ENCODE results near the gene KCNMB2.
"Not testable (repeated sequence)": the region's sequence is repeated elsewhere in the genome, so short reads cannot be mapped to it uniquely, and the experiment has no call there.

KCNMB2 gene

GRCh38 chr3:178520451-178520850 lies 15.8 kb upstream of the KCNMB2 start:
- DNase-seq = peak; percentile 47

- no peak for DNase-seq
Measured at GRCh38 chr3:178522200-178523052, 13.8 kb upstream of the KCNMB2 start.

DNA sequence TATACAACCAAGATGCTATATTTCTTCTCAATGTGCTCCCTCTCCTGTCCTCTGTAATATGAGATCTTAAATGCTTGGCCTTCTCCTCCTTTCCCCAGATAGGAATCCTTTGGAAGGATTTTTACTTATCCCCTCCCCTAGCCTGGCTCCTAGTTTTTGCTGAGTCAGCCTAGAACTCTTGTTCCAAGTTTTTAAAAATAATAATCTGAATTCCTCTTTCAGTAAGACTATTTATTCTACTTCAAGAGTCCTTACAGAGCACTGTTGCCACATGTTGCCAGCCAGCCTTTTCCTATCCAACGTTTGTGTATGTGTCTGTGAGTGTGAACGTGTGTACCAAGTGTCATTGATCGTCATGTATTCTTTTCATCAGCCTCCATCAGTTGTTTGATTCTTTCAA lies 11.0 kb upstream of the KCNMB2 start:
- peak; percentile 59 for DNase-seq

DNA sequence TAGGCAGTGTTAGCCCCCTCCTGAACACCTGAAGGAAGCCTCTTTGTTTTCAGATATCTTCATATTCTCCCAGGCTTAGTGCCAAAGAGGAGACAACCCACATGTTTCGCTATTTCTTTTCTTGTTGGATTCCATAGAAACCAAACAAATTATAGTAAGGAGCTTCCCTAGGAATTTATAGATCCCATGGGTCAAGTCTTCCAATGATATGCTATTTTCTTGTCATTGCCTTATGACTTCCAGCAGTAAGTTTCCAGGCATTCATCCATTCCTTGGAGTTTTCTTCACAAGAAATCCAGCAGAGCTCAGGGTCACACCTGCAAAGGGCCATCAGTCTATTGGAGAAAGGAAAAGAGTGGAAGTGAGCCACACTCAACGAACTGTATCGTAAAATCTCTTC lies 9.9 kb upstream of the KCNMB2 start:
- DNase-seq = no peak

GRCh38 chr3:178527981-178528380 lies 8.3 kb upstream of the KCNMB2 start:
- DNase-seq = no peak

DNA sequence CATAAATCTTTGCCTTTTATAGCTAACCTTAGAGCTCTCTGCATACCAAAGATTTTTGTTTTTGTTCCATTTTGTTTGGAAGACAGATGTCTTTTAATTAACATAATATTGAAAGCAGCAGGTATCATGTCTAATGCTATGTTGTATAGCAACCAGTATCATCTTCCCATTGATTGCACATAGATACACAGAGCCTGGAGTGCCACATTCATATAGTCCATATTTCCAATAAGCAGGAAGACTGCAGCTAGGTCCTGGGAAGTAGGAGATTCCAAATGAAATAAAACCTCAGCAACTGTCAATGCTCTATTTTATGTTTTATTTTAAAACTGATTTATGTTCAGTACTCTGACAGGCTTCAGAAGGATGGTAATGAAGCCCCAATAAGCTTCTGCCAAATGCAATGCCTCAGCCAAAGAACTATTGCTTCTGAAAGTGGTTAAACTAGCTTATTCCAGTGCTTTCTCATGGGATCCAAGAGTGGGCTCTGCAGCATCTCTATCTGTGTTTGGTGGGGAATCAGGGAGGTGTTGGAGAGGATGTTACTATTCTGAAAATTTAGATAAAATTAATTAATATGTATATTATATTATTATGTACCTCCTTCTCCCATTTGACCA lies 6.5 kb upstream of the KCNMB2 start:
- DNase-seq = no peak

DNA sequence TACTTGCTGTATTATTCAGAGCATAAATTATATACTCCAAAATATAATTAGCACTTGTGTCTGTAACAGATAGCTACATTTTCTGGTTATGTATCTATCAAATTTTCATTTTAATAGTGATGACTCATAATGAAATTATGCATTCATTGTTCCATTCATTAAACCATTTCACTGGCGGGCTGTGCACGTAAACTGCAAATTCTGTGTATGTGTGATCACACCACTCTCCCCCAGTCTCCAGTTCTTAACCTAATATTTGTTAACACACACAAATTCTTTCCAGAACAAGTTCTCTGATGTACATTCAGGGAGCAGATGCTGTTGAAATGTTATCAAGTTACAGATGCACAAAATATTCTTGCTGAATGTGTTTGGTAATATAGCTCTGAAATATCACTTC lies 3.8 kb upstream of the KCNMB2 start:
- peak; percentile 33 for DNase-seq

GRCh38 chr3:178537122-178537705 lies 978 bp downstream of the KCNMB2 start:
- no peak for DNase-seq

DNA sequence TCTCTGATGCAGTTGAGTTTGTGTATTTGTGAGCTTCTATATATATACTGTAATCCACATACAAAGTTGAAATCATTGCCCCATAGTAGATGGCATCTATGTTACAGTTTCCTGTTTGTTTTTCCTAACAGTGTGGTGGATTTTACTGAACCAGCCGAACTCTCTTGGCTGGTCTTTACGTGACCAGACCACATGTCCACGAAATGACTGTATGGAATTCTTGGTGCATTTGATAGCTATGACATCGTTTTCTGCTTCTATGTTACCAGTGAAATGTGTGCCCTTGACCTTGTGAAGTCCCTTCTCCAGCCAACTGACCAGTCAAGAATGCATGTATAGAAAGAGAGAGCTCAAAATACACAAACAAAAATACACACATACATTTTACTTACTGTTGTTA lies 1.8 kb downstream of the KCNMB2 start:
- DNase-seq = peak; percentile 15

DNA sequence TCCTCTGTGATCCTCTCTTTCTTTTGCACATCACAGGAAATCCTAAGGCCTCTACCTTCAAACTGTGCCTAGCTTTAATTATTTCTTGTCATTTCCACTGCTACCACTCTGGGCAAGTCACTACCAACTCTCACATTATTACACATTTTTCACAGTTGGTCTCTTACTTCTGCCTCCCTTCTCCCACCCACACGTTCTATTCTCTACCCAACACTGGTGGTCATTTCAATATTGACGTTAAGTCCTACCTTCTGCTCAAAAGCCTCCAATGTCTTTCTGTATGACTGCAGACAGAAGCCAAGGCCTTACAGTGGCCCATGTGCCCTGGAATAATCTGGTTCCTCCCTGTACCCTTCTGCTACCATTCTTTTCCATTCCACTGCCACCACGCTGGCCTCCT lies 3.9 kb downstream of the KCNMB2 start:
- no peak for DNase-seq

DNA sequence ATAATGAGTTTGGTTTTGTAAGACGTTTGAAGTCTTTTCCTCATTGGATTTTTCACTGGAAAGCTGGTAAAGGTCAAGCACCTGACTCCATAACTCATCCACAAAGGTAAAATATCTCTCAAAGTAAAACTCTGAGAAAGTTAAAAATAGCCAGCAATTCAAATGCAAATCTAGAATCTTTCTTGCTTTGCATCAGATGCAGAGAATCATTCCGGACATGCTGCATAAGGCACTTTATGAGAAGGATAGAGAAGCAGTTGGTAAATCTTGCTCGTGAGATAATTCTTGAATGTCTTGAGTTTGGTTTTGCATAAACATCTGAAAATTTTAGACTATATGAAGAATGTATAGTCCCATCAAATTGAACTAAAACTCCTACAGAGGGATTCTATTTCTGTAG lies 9.1 kb downstream of the KCNMB2 start:
- DNase-seq = no peak

GRCh38 chr3:178546079-178546478 lies 9.8 kb downstream of the KCNMB2 start:
- DNase-seq = no peak

GRCh38 chr3:178549426-178549825 lies 13.2 kb downstream of the KCNMB2 start:
- DNase-seq = not testable (repeated sequence)

GRCh38 chr3:178551916-178552321 lies 15.7 kb downstream of the KCNMB2 start:
- no peak for DNase-seq

DNA sequence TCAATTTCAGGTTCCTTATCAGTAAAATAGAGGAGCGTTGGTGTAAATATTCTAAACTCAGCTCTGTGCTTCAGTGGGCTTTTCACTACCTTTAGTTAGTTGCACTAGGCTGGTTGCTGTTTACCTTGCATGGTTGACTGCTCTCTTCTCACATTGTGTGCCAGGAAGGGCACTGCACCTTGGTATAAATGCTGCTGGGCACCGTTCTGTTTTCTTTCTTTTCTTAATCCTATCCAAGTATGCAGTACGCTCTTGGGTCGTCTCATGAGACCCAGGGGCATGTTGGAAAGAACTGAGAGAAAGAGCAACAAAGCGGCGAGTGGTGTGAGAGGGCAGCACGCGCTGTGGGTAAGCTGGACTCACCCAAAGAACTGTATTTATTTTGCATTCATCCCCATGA lies 22.4 kb downstream of the KCNMB2 start:
- DNase-seq = no peak

DNA sequence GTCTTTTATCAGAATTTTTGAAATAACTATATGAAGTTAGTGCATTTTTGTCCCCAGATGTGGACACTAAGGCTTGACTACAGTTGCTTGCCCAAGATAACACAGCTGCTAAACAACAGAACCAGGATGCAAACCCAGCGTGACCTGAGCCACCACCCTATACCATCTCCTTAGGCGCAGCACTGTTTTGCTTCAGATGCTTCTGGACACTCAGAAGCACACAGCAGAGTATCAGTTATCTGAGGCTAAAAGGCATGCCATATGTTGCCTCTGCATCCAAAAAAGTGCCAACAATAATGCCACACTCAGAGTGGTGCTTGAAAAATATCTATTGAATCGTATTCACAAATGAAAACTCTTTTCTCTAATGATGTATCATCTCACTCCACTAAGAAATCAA lies 24.5 kb downstream of the KCNMB2 start:
- no peak for DNase-seq

DNA sequence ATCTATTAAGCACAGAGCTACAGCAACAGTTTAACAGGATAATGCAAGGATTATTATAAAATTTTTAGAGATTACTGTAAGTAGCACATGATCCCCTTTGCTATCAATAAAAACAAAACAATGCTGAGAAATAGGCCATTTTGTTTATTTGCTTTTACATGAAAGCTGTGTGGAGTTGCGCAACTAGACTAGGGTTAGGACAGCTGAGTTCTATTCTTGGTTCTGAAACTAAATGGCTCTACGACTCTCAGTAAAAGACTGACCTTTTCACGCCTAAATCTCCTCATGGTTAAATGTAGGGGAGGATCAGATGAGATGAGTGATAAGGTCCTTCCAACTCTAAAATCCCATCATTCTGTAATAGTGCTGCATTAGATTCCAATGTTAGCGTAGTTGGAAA lies 25.0 kb downstream of the KCNMB2 start:
- DNase-seq = no peak

DNA sequence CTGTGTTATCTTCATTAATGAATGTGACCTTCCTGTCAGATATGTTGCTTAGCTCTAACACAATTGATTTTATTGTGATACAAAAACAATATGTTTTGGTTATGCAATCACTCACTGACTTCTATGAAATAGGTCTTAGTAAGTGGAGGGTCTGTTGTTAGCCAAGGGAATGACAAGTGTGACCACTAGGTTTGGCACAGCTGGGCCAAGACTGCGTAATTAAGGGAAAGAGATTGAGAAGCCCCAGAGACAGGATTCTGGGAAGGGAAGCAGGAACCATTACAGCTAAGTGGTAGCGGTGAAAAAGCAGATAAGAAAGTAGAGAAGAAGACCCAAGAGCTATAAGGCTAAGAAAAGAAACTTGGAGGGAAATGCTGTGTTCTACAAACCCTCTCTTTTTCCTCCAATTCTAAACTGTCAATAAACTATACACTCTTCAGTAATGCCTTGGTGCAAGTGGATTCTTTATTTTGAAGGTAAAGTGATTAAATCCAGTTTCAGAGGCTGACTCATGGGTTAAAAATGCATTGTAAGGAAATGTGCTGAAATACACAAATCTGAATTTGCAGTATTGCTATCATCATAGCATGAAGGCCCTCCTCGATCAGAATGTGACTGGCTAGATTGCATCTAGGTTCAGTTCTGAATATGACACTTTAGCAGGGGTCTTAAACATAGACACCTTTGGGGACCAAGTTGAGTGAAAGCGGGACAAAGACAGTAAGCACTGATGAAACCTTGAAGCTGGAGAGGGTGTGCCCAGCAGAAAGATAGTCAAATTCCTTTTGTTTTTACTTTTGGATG lies 26.1 kb downstream of the KCNMB2 start:
- DNase-seq = peak; percentile 26

GRCh38 chr3:178562947-178563232 lies 26.7 kb downstream of the KCNMB2 start:
- peak; percentile 54 for DNase-seq

- DNase-seq = no peak
Measured at GRCh38 chr3:178567611-178568010, 31.4 kb downstream of the KCNMB2 start.

- peak; percentile 11 for DNase-seq
Measured at GRCh38 chr3:178568155-178568731, 32.0 kb downstream of the KCNMB2 start.

- DNase-seq = no peak
Measured at GRCh38 chr3:178568911-178569310, 32.7 kb downstream of the KCNMB2 start.

GRCh38 chr3:178569826-178570225 lies 33.6 kb downstream of the KCNMB2 start:
- no peak for DNase-seq
